HepG2 (cell line): ENCODE data around the gene PCDHGA1.

ENCODE experiments used
- POLR2A ChIP-seq, 2 experiments: IDR thresholded peaks; 2 replicates each; pipeline ENCODE4 v1.6.1; 2011; ENCODE audit warnings: low read depth in 2 of 2, low read length in 2 of 2, mild to moderate bottlenecking in 1 of 2, moderate library complexity in 1 of 2; ENCODE audit not compliant: insufficient read depth in 1 of 2
- TCF12 ChIP-seq, 2 experiments: fragments of 450-650 bp in 1 of 2; sonication (generic) in 1 of 2; formaldehyde crosslinking in 1 of 2; IDR thresholded peaks; 2 replicates each; pipeline versions ENCODE4 v1.6.1 to v1.8.0; 2017 to 2022; ENCODE audit warnings: antibody characterized with exemption in 1 of 2, mild to moderate bottlenecking in 1 of 2, missing genetic modification reagents in 1 of 2, moderate library complexity in 1 of 2

- no peak for TF ChIP-seq TCF12 (IDR thresholded peaks at IDR 0.05)
- TF ChIP-seq TCF12 (CRISPR knock-in tag; IDR thresholded peaks at IDR 0.05), result no peak
- TF ChIP-seq POLR2A (IDR thresholded peaks at IDR 0.05; ENCODE audit: insufficient read depth in 1 of 2, low read depth in 2 of 2, low read length in 2 of 2), result no peak
These were observed 155.2 kb downstream of the PCDHGA1 start for GRCh38 chr5:141485321-141486055.
